Regular cardiac myocyte (primary cell): ENCODE measurements around the gene ZIC3. TPM values are rescaled to one million over a fixed set of nuclear protein-coding genes. Genes with fewer than 3 reads are reported as not detected.

Source experiments
- total RNA-seq: library from RNA; depleted of rRNA; stranded (reverse); fragments of >200 nt; gene quantifications from 2 replicates; pipeline ENCODE4 v1.2.3, GENCODE V29; 2014

The ZIC3 gene
- not detected in 2 replicates for total RNA-seq

DNA sequence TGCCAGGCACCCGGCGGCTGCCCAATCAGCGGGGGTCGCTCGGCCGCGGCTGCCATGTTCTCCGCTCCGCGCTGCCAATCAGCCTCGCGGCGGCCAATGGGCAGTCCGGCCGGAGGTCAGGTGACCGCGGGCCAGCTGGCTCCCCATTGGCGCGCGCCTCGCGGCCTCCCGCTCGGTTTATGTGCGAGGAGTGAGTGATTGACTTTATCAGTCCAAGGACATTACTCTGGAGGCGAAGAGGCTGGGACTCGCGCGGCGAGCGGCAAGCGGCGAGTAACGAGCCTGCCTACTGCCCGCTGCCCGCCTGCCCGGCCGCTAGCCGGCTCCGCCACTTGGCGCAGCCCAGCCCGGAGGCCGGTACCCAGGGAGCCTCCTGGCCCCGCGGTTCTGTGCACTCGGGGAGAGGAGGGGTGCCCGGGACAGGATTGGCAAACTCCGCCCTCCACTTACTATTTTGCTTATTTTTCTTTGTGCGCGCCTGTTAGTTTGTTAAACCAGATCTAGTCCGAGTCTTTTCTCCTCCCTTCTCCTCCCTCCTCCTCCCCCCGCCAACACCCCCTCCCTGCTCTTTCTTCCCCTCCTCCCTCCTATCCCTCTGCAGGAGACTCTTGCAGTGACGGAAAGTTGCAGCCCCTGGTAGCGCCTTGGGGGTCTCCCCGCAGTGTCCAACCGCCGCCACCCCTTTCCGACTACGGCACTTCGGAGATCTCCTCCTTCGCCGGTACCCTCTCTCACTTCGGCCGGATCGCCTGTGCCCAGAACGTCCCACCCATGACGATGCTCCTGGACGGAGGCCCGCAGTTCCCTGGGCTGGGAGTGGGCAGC, at the start of gene ZIC3:
Gene ZIC3 (plus strand): TSS at position 207 of the 825 bp plus-strand sequence. CDS start 565 bp downstream, at position 772.

